Chondrocyte (in vitro differentiated cells): ENCODE data around the gene MICAL3. TPM values are rescaled to one million over a fixed set of nuclear protein-coding genes. Genes with fewer than 3 reads are reported as not detected.

ENCODE experiments used
- DNase-seq: peaks from one replicate; pipeline ENCODE4 v3.0.0; 2021; ENCODE audit warnings: mixed read lengths, low spot score
- H3K27ac Mint-ChIP-seq: one replicate; pipeline ENCODE4 v1.8.0; 2021; ENCODE audit warnings: mild to moderate bottlenecking, moderate library complexity, mixed read lengths; ENCODE audit not compliant: unreplicated experiment
- H3K27me3 Mint-ChIP-seq: 2 replicates; pipeline ENCODE4 v1.8.0; 2021; ENCODE audit warnings: low read depth, mixed read lengths
- H3K36me3 Mint-ChIP-seq: 2 replicates; pipeline ENCODE4 v1.8.0; 2021; ENCODE audit warnings: low read depth, mixed read lengths
- H3K4me1 Mint-ChIP-seq: 2 replicates; pipeline ENCODE4 v1.8.0; 2021; ENCODE audit warnings: low read depth, mild to moderate bottlenecking, mixed read lengths
- H3K4me3 Mint-ChIP-seq: one replicate; pipeline ENCODE4 v1.8.0; 2021; ENCODE audit warnings: mild to moderate bottlenecking, moderate library complexity, mixed read lengths; ENCODE audit not compliant: unreplicated experiment
- H3K9me3 Mint-ChIP-seq: 2 replicates; pipeline ENCODE4 v1.8.0; 2021; ENCODE audit warnings: low read depth, mixed read lengths
- CTCF ChIP-seq: fragments of 200-600 bp; sonication (generic); IDR thresholded peaks from 2 replicates; pipeline ENCODE4 v1.5.0; 2021; ENCODE audit warnings: antibody characterized with exemption, mild to moderate bottlenecking, moderate library complexity
- total RNA-seq: library from RNA; stranded (reverse); gene quantifications from 3 replicates; pipeline ENCODE4 v1.2.1, GENCODE V29; 2021

MICAL3 gene
- total RNA-seq, 1 donor from 2014 or later, result 68.2 TPM

DNA sequence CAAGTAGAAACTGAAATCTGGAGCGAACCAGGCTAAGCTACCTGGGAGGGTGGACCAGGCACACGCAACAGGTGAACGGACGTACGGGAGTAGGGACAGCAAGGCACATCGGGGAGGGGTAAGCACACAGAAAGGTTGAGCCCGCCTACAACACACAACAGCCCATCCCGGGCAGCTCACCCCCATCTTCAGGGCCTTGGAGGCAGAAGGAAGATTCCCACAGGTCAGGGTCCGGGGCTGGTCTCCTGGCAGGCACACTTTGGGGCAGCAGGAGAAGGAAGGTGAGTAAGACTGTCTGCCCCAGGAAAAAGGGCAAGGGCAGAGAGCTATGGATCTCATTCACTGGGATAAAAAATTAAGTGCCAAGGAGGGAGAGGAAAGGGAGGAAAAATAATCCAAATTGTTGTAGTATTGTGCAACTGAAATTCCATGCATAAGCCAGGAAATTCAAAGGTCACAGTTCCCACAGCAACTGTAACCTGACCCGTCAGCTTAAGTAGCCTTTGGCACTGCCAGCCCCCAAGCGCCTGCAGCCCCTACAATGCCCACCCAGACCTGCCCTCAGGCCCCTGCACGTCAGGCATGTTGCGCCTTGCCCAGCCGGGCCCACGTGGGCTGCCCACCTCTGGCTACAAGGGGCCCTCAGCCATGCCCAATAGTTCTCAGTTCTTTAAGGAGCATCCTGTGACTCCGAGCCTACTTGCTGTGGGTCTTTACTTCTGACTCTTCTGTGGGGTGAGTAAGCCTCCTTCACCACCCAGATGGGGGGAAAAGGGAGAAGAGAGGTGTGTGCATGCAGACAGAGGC, 51.8 kb downstream of the MICAL3 start:
- no peak overlapping the region for H3K4me3 Mint-ChIP-seq
- DNase-seq, result no peak
- H3K36me3 Mint-ChIP-seq, result peaks cover 2% of the 10 kb centered on the region
- H3K9me3 Mint-ChIP-seq, result no peaks in the 10 kb centered on the region
- no peak for TF ChIP-seq CTCF
- peak overlapping the region; percentile 65 for H3K27ac Mint-ChIP-seq
- H3K4me1 Mint-ChIP-seq, result peaks cover 56% of the 10 kb centered on the region
- H3K27me3 Mint-ChIP-seq, result no peaks in the 10 kb centered on the region

- DNase-seq, result no peak
- H3K36me3 Mint-ChIP-seq, result peaks cover 2% of the 10 kb centered on the region
- H3K4me3 Mint-ChIP-seq, result no peak overlapping the region
- peak overlapping the region; percentile 33 for H3K27ac Mint-ChIP-seq
- no peaks in the 10 kb centered on the region for H3K9me3 Mint-ChIP-seq
- TF ChIP-seq CTCF, result no peak
- peaks cover 58% of the 10 kb centered on the region for H3K4me1 Mint-ChIP-seq
- no peaks in the 10 kb centered on the region for H3K27me3 Mint-ChIP-seq
Observed at GRCh38 chr22:17971711-17972110, 52.6 kb downstream of the MICAL3 start.

DNA sequence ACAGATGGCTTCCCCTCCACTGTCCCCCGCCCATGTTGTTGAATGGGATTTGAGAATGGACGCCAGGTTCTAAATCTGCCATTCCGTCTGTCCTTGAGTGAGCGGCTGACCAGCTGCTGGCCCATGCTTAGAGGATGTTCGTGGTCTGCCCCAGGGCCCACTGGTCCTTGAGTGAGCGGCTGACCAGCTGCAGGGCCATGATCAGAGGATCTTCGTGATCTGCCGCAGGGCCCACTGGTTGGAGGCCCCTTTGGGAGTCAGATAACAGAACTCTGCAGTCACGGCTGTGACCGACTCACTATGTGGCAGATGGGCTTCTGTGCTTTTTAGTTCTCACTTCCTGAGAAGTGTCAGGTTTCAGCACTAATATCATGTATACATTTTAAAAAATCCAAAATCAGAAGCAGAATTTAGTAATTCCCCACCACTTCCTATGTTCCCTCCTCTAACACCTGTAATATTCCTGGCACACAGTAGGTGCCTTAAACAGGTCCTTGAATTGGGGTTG, 54.1 kb downstream of the MICAL3 start:
- Mint-ChIP-seq H3K9me3 (no peaks in the 10 kb centered on the region), H3K36me3 (peaks cover 2% of the 10 kb centered on the region), H3K4me3 (no peak overlapping the region), H3K27ac (peak overlapping the region; percentile 95), H3K4me1 (peaks cover 66% of the 10 kb centered on the region), H3K27me3 (no peaks in the 10 kb centered on the region)
- TF ChIP-seq CTCF, result no peak
- DNase-seq, result no peak

- Mint-ChIP-seq H3K27ac (peak overlapping the region; percentile 95), H3K9me3 (no peaks in the 10 kb centered on the region), H3K4me3 (peak overlapping the region; percentile 25), H3K36me3 (peaks cover 2% of the 10 kb centered on the region), H3K4me1 (peaks cover 61% of the 10 kb centered on the region), H3K27me3 (no peaks in the 10 kb centered on the region)
- no peak for DNase-seq
- TF ChIP-seq CTCF, result no peak
Observed at GRCh38 chr22:17969701-17970113, 54.7 kb downstream of the MICAL3 start.

GRCh38 chr22:17968126-17968525, 56.2 kb downstream of the MICAL3 start:
- H3K4me3 Mint-ChIP-seq, result no peak overlapping the region
- DNase-seq, result no peak
- H3K9me3 Mint-ChIP-seq, result no peaks in the 10 kb centered on the region
- no peaks in the 10 kb centered on the region for H3K27me3 Mint-ChIP-seq
- TF ChIP-seq CTCF, result no peak
- H3K27ac Mint-ChIP-seq, result peak overlapping the region; percentile 22
- H3K4me1 Mint-ChIP-seq, result peaks cover 64% of the 10 kb centered on the region
- H3K36me3 Mint-ChIP-seq, result peaks cover 2% of the 10 kb centered on the region
